ENCODE data around the gene PAX7.

- TF ChIP-seq EZH2phosphoT487 (IDR thresholded peaks at IDR 0.05; ENCODE audit: unreplicated experiment) (no peak), CTCF (conservative IDR thresholded peaks at IDR 0.05; ENCODE audit: low read depth in 2 of 2) (no peak), POLR2AphosphoS5 (IDR thresholded peaks at IDR 0.05; ENCODE audit: low read depth) (no peak), EZH2 (IDR thresholded peaks at IDR 0.05; ENCODE audit: low read depth, unreplicated experiment) (peak; percentile 45), REST (IDR thresholded peaks at IDR 0.05; ENCODE audit: unreplicated experiment) (no peak), CREB1 (CRISPR knock-in tag; IDR thresholded peaks at IDR 0.05; ENCODE audit: low read depth) (no peak), JUNB (IDR thresholded peaks at IDR 0.05; ENCODE audit: unreplicated experiment) (no peak), ZNF114 (CRISPR knock-in tag; IDR thresholded peaks at IDR 0.05) (no peak), ETS1 (IDR thresholded peaks at IDR 0.05) (no peak), ZNF331 (CRISPR knock-in tag; IDR thresholded peaks at IDR 0.05; ENCODE audit: low read depth) (no peak), ZNF462 (CRISPR knock-in tag; IDR thresholded peaks at IDR 0.05) (no peak), STAT1 (IDR thresholded peaks at IDR 0.05; ENCODE audit: unreplicated experiment) (no peak), NANOG (IDR thresholded peaks at IDR 0.05; ENCODE audit: borderline replicate concordance) (no peak)
Observed at GRCh38 chr1:18639368-18640055, 8.9 kb downstream of the PAX7 start.
